ENCODE data around the gene PRSS57.

DNA sequence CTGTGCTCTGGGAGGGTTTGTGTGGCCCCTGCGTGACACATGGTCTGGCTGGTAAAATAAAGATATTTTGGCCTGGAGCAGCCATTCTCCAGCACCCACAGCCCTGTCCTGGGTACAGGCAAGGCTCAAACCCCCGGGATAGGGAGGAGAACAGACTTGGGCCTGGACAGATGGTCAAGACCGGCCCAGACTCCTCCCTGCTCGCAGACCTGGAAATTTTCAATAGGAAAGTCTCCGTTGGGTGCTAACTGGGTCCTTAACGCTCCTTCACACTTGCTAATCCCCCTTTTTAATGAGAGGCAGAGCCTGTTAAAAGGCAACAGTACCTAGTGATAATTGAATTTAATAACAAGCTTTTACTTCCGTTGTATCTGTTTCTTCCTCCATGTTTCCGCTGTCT lies 16.0 kb upstream of the PRSS57 start:
- TF ChIP-seq POLR2AphosphoS5 (IDR thresholded peaks at IDR 0.05; ENCODE audit: borderline replicate concordance, low read depth, low read length) (no peak), EZH2 (IDR thresholded peaks at IDR 0.05) (no peak)
